NCI-H1436 treated with DMSO at 0.1 percent for 48 hours (cell line): ENCODE measurements around the gene ZNF280D.
"Not testable (repeated sequence)": the region's sequence is repeated elsewhere in the genome, so short reads cannot be mapped to it uniquely, and the experiment has no call there.

Experiments
- DNase-seq: peaks from one replicate; lab custom pipeline; 2025; lab: John Stamatoyannopoulos, UW

Gene ZNF280D

DNA sequence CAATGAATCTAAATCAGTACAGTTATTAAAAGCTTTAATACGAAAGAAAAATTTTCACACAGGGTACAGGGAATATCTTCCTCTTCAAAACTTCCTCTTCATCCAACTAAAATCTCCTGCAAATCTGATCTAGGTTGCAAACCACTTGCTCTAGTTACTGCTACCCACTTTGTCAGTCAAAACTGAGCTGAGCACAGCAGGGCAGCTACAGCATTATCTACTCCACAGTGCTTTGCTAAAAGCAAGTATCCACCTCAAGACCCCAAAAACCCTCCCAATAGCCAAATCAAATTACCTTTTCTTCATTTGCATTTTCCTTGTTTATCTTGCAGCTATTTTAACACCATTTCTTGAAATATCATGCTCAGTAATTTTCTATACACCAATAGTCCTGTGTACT, 14.7 kb downstream of the ZNF280D start:
- DNase-seq, result no peak

GRCh38 chr15:56716334-56716733, 17.0 kb downstream of the ZNF280D start:
- no peak for DNase-seq

DNA sequence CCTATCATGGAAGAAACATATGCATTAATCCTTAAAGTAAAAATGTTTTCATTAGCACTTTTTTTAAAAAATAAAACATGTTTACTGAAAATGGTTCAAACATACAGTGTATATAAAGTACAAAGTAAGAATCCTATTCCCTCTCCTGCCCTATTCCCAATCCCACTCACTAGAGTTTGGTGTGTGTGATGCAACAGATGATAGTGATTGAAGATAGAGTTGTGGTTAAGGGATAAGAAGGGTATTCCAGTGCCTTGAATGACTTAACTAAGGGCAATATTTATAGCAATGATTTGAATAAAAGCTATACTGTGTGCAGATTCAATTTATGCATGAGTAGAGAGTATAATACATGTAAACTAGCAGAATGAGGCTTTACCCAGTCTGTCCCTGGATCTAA, 18.1 kb downstream of the ZNF280D start:
- no peak for DNase-seq

DNA sequence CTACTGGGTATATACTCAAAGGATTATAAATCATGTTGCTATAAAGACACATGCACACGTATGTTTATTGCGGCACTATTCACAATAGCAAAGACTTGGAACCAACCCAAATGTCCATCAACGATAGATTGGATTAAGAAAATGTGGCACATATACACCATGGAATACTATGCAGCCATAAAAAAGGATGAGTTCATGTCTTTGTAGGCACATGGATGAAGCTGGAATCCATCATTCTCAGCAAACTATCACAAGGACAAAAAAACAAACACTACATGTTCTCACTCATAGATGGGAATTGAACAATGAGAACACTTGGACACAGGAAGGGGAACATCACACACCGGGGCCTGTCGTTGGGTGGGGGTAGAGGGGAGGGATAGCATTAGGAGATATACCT, 23.8 kb downstream of the ZNF280D start:
- not testable (repeated sequence) for DNase-seq

- no peak for DNase-seq
Observed at GRCh38 chr15:56699743-56700142, 33.6 kb downstream of the ZNF280D start.

DNA sequence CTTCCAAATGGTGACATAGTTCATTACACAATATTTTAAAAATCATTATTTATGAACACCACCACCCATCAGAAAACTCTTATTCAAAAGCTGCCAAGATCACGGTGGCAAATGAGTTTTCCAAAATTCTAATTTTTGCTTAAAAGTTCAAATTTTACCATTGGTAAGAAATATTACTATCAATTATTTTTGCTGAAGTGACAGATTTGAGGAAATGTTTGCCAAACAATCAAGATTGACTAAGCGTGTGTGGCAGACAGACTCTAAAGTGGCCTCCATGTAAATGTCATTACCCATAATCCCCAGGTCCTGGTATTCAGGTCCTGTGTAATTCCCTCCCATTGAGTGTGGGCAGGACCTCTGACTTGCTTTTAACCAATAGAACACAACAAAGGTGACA, 35.0 kb downstream of the ZNF280D start:
- no peak for DNase-seq

GRCh38 chr15:56693761-56694160, 39.5 kb downstream of the ZNF280D start:
- DNase-seq, result no peak

GRCh38 chr15:56690733-56691132, 42.6 kb downstream of the ZNF280D start:
- DNase-seq, result no peak

DNA sequence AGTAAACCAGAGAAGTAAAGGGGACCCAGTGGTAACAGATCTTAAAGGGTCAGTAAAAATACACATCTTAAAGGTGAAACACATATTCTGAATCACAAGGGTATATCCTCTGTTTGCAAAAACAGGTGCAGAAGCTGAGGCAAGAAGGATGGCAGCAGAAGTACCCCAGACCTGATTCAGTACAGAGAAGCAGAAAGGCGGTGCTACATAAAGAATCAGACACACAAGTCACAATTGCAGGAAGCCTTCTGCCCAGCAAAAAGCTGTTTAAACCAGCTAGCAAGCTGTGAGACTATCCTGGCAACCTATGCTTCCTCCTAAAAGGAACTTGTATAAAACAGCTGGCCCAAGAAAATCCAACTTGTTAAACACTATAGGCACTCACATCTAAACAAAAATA, 49.4 kb downstream of the ZNF280D start:
- no peak for DNase-seq

GRCh38 chr15:56681113-56681512, 52.2 kb downstream of the ZNF280D start:
- DNase-seq, result no peak

DNA sequence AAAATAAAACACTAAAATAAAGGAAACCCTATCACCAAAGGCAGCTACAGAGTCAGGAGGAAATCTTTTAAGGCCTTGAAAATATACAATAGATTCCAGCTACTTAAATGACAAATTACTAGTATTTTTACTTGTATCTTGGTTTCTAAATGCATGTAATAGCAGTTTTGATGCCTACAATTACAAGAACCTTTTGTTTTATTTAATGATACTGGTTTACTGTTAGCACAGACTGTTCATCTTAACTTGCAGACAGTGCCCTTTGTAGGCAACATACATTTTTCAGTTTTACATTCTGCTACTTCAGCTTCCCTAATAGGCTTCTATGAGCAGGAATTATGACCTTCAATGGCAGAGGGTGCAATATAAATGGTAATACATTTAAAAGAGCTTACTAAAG, 54.1 kb downstream of the ZNF280D start:
- no peak for DNase-seq

DNA sequence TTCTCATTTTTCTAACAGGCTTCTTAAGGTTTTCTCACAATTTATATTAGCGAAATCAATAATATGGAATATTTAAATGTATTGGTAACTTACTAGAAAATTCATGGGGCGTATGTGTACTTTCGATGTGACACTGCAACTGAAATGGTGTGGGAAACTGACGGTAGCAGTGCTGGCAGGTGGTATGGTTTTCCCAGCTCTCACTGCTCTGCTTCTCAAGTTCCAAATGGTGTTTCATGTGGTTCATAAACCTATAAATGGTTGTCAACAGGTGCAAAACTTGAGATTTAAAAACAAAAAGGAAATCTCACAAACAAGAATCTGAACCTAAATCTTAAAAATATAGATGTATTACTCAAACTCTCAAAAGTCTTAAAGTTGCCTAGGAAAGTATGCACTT, 54.7 kb downstream of the ZNF280D start:
- DNase-seq, result no peak

- DNase-seq, result no peak
Observed at GRCh38 chr15:56677271-56677670, 56.0 kb downstream of the ZNF280D start.

DNA sequence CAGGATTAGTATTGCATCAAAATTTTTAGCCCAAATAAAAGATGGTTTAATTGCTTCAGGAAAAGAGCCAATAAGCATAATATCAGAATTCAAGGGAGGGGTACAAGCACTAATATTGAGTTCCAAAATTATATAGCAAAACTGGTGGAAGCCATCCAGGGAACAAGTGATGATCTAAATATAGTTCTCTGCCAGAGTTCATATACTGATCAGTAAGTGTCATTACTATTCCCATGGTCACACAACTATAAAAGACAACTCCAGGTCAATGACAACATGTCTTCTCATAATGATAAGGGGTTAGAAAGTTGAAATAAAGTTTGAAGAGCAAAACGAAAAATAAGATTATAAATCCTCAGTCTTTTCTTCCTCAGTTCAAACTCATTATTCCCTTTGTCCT, 57.4 kb downstream of the ZNF280D start:
- no peak for DNase-seq

- DNase-seq, result no peak
Observed at GRCh38 chr15:56674857-56675256, 58.5 kb downstream of the ZNF280D start.

DNA sequence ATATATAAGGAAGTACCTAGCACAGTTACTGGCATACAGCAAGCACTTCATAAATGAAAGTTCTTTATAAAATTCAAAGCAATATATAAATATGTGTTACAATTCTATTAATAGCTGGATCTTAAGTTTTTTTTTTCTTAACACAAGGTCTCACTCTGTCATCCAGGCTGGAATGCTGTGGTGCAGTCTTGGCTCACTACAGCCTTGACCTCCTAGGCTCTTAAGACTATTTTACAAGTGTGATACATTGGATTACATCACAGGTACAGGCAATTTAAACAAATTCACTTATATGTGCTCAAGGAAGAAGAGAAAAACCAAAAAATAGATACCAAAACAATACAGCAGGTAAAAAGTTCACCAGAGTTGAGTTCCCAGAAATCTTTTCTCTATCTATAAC, 60.6 kb downstream of the ZNF280D start:
- no peak for DNase-seq

GRCh38 chr15:56667517-56667916, 65.8 kb downstream of the ZNF280D start:
- DNase-seq, result no peak

DNA sequence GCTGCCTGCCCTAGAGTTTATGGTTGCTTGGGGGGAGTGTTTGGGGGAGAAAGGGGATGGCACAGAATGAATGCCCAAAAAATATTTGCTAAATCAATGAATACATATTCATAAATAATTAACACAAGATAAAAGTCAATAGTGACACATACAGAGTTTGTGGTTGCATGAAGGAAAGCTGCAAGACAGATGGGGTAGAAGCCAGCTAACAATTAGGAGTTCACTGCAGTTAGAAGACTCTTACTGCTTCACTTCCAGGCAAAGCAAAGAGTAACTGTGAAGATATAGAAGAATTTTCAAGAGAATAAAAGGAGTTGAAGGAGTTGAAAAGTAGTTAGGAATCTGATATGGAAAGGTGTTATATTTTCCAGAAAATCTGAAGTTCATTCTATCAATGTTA, 72.4 kb downstream of the ZNF280D start:
- DNase-seq, result no peak

DNA sequence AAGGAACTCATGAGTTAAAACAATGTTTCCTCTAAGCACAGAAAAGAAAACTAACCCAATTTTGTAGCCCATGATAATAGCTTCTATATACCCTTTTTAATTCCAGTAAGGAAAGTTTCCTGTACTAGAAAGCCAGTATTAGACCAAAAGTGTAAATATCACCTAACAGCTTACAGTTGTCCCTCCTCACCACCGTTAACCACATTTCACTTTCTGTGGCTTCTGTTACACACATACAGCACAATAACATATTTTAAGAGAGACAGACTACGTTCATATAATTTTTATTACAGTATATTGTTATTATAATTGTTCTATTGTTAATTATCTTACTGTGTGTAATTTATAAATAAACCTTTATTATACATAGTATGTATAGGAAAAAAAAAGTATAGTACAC, 74.1 kb downstream of the ZNF280D start:
- no peak for DNase-seq

DNA sequence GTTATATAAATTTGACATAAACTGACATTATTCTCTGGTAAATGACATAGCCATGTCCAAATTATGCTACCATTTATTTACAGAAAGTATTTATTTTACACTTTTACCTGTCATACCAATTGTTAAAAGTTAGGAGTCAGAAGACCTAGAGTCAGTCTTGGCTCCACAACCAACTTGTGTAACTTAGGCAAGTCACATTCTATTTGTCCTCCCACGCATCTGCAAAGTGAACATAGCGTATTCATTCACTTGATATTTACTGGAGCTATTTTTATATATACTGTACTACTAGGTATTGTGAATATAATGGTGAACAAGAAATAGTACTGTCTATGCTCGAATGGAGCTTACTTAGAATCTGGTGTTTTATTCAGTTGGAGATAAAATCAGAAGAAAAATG, 78.7 kb downstream of the ZNF280D start:
- DNase-seq, result no peak

DNA sequence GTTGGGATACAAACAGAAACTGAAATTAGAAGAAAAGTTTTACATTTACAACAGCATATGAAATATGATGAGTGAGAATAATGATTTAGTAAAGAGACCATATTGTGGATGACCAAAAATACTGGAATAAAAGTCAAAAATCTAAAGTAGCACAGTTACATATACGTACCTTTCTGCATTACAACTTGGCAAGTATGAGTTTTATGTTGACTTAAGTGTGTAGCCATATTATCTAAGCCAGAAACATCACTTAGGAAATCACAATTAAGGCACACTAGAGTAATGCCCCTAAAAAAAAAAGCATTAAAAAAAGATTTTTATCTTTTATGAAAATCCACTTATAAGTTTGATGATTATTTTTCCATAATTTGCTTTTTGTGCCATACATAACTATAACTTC, 79.1 kb downstream of the ZNF280D start:
- DNase-seq, result no peak

DNA sequence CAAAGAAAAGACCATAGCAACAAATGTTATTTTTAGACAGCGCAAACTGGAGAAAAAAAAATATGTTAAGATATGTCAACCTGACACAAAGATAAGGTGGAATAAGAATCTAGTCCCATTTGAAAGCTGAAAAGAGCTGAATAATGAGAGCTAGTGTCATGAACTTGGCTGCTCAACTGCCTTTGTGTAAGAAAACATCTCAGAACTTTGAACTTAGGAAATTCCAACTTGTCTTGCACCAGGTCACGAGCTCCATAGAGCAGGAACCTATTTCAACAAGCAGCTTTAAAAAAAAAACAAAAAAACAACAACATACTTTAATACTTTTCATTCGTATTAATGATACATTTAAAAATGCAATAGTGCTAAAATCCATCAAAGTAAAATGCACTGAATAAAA, 79.5 kb downstream of the ZNF280D start:
- no peak for DNase-seq

- DNase-seq, result no peak
Observed at GRCh38 chr15:56653107-56653506, 80.2 kb downstream of the ZNF280D start.

- no peak for DNase-seq
Observed at GRCh38 chr15:56648311-56648710, 85.0 kb downstream of the ZNF280D start.

DNA sequence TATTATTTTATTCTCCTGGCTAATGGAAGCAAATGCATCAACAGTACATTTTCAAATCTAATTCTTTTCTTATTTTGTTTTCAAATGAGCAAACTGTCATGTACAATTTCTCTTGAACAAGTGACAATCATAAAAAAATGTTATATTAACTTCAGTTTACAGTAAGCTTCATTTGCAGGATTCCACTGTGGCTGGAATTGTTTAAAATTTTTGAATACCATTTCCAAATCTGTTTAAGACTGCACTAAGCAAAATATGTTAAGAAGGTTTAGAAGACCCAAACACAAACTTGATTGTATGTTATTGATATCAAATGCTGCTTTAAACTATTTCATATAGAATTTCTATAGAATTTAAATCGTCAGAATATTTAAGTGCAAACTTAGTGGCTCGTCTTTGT, 92.8 kb downstream of the ZNF280D start:
- DNase-seq, result no peak
